Activated naive CD4-positive, alpha-beta T cell treated with anti-CD3 and anti-CD28 coated beads for 36 hours (primary cell): ENCODE data around the gene THRAP3. TPM values are rescaled to one million over a fixed set of nuclear protein-coding genes. Genes with fewer than 3 reads are reported as not detected.
"Not testable (repeated sequence)": the region's sequence is repeated elsewhere in the genome, so short reads cannot be mapped to it uniquely, and the experiment has no call there.

Experiments
- CTCF ChIA-PET: fragments of 350-600 bp; sonication (Branson Sonifier 250); formaldehyde crosslinking; loops from one replicate; lab custom pipeline; 2021; ENCODE audit warnings: antibody characterized with exemption; lab: Charles Lee
- DNase-seq: peaks from one replicate; pipeline ENCODE4 v3.0.0-alpha.2; 2020
- H3K27ac Mint-ChIP-seq: one replicate; pipeline ENCODE4 v1.8.0; 2021; ENCODE audit warnings: mild to moderate bottlenecking, mixed read lengths
- H3K27me3 Mint-ChIP-seq: one replicate; pipeline ENCODE4 v1.8.0; 2021; ENCODE audit warnings: low read depth, mixed read lengths
- H3K36me3 Mint-ChIP-seq: one replicate; pipeline ENCODE4 v1.8.0; 2021; ENCODE audit warnings: low read depth, mixed read lengths
- H3K4me1 Mint-ChIP-seq: one replicate; pipeline ENCODE4 v1.8.0; 2021; ENCODE audit warnings: low read depth, mixed read lengths
- H3K4me3 Mint-ChIP-seq: one replicate; pipeline ENCODE4 v1.8.0; 2021; ENCODE audit warnings: mild to moderate bottlenecking, moderate library complexity, mixed read lengths
- H3K9me3 Mint-ChIP-seq: one replicate; pipeline ENCODE4 v1.8.0; 2021; ENCODE audit warnings: mixed read lengths
- intact Hi-C: fragments of 100-400 bp; cut with micrococcal nuclease; formaldehyde crosslinking; loops from one replicate; pipeline ENCODE4 v1.15.1; 2023
- total RNA-seq, 2 experiments: library from RNA; stranded (reverse); gene quantifications; one replicate each; pipeline ENCODE4 v1.2.3, GENCODE V29; 2021

Gene THRAP3
- total RNA-seq, 2 experiments from 2014 or later = 128 to 133 TPM

DNA sequence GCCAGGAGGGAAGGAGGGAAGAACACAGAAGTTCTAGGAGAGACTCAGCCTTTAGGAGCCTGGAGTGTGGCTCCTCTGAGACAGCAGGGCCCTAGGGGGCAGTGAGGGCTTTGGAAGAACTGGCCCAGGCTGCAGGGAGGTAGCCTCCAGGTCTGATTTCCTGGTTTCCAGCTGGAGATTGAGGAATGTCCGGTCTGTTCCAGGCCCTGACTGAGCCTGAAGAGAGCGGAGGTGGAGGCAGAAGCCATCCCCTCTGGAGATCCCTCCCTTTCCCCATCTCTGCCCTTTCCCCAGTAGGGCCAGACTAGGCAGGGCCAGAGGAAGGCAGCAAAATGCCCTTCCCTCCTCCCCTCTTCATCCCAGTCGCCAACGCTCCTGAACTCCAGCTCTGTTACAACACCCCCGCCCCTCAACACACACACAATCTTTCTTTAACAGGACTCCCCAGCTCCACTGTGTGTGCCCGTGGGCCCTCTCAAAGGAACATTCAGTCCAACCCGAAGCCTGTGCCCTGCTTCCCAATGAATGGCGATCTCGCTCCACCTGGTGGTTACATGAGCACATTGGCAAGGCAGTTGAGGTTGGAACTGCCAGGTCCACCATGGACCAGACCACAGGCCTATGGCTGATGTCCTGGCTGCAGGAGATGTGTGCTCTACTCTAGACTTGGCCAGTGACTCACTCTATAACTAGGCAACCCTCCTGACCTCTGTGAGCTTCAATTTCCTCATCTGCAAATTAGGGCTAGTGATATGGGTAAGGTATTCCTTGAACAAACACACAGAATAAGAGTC lies 36.2 kb upstream of the THRAP3 start:
- H3K4me1 Mint-ChIP-seq = peaks cover 4% of the 10 kb centered on the region
- no peaks in the 10 kb centered on the region for H3K9me3 Mint-ChIP-seq
- H3K36me3 Mint-ChIP-seq = no peaks in the 10 kb centered on the region
- CTCF ChIA-PET = interaction anchor here (0.5 to 5.2 kb wide), 41 partner anchors 9 to 415 kb away, joined by 3 to 89 read pairs (median 5); partner anchors contain the start of genes THRAP3 and TRAPPC3
- H3K27ac Mint-ChIP-seq = peak overlapping the region; percentile 41
- DNase-seq = peak; percentile 92
- H3K4me3 Mint-ChIP-seq = no peak overlapping the region
- no peaks in the 10 kb centered on the region for H3K27me3 Mint-ChIP-seq
- intact Hi-C loops = loop anchor here (1.0 kb wide), 4 partner anchors 33 to 97 kb away; partner anchors contain the start of gene TRAPPC3

DNA sequence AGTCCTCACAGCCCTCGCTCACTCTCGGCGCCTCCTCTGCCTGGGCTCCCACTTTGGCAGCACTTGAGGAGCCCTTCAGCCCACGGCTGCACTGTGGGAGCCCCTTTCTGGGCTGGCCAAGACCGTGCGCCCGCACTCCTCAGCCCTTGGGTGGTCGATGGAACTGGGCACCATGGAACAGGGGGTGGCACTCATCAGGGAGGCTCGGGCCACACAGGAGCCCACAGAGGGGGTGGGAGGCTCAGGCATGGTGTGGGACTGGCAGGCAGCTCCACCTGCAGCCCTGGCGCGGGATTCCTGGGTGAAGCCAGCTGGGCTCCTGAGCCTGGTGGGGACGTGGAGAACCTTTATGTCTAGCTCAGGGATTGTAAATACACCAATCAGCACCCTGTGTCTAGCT lies 27.4 kb upstream of the THRAP3 start:
- H3K9me3 Mint-ChIP-seq, intact Hi-C loops, DNase-seq, H3K4me1 Mint-ChIP-seq, H3K27ac Mint-ChIP-seq, H3K4me3 Mint-ChIP-seq, H3K27me3 Mint-ChIP-seq, H3K36me3 Mint-ChIP-seq: not testable (repeated sequence)
- CTCF ChIA-PET = interaction anchor here (1.1 kb wide), 2 partner anchors 9 to 47 kb away, joined by 3 to 4 read pairs; partner anchors contain the start of gene TRAPPC3

DNA sequence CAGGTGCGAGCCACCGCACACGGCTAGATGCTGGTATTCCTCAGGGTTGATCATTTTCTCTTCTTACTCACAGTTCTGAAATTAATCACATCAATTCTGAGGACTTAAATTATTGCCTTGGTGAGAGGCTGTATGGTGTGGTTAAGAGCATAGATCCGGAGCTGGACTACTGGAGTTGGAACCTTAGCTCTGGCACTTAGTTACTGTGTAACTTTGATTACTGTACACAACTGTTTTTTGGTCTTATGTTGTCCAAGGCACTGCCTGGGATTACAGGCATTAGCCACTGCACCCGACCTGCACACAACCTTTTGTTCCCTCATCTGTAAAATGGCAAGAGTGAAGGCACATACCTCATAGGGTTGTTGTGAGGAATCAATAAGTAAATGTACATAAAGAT lies 25.6 kb upstream of the THRAP3 start:
- no peaks in the 10 kb centered on the region for H3K9me3 Mint-ChIP-seq
- H3K4me3 Mint-ChIP-seq = no peak overlapping the region
- no peaks in the 10 kb centered on the region for H3K27me3 Mint-ChIP-seq
- no peak for DNase-seq
- H3K4me1 Mint-ChIP-seq = no peaks in the 10 kb centered on the region
- H3K36me3 Mint-ChIP-seq = no peaks in the 10 kb centered on the region
- intact Hi-C loops = no loop called here
- CTCF ChIA-PET = no interaction called here
- no peak overlapping the region for H3K27ac Mint-ChIP-seq

DNA sequence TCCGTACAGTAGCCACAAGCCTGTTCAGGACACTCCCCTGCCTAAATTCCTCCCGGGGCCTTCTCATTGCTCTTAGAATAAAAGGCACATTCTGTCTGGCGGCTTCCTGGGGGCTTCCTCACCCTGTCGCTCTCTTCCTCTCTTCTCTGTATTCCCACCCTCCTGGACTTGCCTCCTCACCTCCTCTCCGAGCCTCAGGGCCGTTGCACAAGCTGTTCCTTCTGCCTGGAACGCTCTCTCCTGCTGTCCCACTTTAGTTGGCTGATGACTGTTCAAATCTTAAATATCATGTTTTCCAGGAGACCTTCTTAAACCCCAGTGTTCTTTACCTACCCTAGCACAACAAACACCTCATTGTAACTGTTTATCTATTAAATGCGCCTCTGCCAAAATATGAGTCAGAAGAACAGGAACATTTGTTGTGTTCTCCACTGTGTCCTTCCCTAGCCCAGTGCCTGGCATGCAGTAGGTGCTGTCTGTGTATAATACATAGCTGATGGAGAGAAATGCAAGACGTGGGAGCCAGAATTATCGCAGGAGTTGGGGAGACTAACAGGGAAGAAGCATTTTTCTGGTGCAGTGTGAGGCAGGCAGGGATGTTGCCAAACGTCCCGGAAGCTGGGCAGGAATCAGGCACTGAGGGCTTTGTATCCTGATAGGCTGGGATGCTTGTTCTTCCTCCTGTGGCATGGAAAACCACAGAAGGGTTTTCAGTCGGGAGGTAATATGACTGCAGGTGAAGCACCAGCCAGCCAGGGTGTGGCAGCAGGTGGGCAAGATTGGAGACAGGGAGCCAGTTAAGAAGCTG lies 24.1 kb upstream of the THRAP3 start:
- no peak for DNase-seq
- Mint-ChIP-seq H3K9me3 (no peaks in the 10 kb centered on the region), H3K4me3 (no peak overlapping the region), H3K4me1 (peaks cover under 1% of the 10 kb centered on the region), H3K27ac (no peak overlapping the region), H3K36me3 (no peaks in the 10 kb centered on the region), H3K27me3 (no peaks in the 10 kb centered on the region)
- intact Hi-C loops = no loop called here
- CTCF ChIA-PET = interaction anchor here (0.6 kb wide), 1 partner anchor 189 kb away, joined by 3 read pairs; no protein-coding TSS in a partner anchor

DNA sequence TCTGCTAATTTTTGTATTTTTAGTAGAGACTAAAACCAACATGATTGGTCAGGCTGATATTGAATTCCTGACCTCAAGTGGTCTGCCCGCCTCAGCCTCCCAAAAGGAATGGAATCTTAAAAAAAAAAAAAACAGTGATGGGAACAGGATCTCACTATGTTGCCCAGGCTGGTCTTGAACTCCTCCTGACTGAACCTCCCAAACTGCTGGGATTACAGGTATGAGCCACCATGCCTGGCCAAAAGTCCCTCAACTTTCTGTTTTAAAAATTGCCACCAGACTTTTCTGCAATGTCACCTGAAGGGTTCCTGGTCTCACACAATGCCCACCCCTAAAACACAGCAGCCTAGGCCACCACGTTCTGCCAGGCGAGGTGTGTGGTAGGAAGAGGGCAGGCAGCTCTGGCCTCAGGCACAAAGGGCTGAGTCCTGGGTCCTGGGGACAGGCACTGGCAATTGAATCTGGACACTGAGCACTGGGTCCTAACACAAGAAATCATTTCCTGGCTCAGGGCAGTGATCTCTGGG lies 21.2 kb upstream of the THRAP3 start:
- CTCF ChIA-PET = interaction anchor here (1.3 kb wide), 1 partner anchor 15 kb away, joined by 4 read pairs; no protein-coding TSS in a partner anchor
- Mint-ChIP-seq H3K4me3 (no peak overlapping the region), H3K27me3 (no peaks in the 10 kb centered on the region), H3K9me3 (no peaks in the 10 kb centered on the region), H3K27ac (no peak overlapping the region), H3K36me3 (no peaks in the 10 kb centered on the region), H3K4me1 (peaks cover 15% of the 10 kb centered on the region)
- intact Hi-C loops = no loop called here
- DNase-seq = no peak

DNA sequence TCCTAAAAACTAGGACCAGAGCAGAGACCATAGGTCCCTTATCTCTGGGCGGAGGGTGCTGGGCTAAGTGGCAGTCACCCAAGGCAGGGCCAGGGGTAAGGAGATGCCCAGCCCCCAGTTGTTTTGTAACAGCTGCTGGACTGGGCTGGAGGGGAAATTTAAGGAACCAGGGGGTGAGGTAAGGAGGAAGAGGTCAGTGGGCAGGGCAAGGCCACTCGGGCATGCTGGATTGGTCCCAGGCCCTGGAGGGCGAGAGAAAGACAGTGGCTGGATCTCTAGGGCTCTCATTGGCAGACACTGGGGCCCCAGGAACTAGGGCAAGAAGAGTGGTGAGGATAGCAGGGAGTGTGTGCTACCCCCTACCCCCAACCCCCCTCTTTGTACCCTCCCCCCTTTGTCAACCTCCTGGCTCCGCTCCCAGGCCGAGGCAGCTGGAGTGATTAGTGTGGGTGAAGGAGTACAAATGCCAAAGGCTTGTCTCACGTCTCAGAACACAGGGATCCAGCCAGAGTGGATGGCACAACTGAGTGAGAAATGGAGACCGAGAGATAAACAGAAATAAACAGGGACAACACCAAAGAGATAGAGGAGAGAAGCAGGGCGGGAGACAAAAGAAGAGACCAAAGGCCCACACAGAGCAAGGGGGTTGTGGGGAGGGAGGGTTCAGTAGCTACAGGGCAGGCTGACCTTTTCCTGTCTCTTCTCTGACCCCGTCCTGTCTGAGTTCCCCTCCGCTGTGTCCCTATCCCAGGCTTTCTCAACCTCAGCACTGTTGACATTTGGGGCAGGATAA lies 20.5 kb upstream of the THRAP3 start:
- CTCF ChIA-PET = interaction anchor here (1.3 kb wide), 1 partner anchor 16 kb away, joined by 4 read pairs; no protein-coding TSS in a partner anchor
- Mint-ChIP-seq H3K4me1 (peaks cover 15% of the 10 kb centered on the region), H3K27ac (no peak overlapping the region), H3K27me3 (no peaks in the 10 kb centered on the region), H3K9me3 (no peaks in the 10 kb centered on the region), H3K4me3 (no peak overlapping the region), H3K36me3 (no peaks in the 10 kb centered on the region)
- DNase-seq = no peak
- intact Hi-C loops = no loop called here

DNA sequence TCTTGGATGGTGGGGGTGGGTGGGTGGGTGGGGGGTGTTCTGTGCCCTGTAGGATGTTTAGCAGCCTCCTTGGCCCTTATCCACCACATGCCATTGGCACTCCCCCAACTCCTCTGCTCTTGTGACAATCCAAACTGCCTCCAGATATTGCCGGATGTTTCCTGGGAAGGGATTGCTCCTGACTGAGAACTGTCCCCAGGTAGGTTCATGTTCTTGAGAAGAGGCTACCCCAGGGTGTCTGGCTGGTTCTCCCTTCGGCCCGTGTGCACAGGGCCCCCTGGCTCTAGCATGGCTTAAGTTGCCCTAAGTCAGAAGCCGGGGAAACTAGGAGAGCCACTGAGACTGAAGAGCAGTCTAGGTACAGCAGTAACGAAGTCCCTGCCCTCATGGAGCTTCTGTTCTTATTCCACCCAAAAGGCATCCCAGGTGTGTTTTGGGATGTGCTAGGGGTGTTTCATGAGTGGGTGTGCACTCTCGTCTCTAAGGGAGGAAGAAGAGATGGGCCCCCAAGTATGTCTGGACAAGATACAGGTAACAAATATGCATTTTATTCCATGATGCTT lies 19.8 kb upstream of the THRAP3 start:
- intact Hi-C loops = no loop called here
- Mint-ChIP-seq H3K36me3 (no peaks in the 10 kb centered on the region), H3K27me3 (no peaks in the 10 kb centered on the region), H3K4me3 (no peak overlapping the region), H3K9me3 (no peaks in the 10 kb centered on the region), H3K27ac (no peak overlapping the region), H3K4me1 (peaks cover 15% of the 10 kb centered on the region)
- CTCF ChIA-PET = no interaction called here
- no peak for DNase-seq

DNA sequence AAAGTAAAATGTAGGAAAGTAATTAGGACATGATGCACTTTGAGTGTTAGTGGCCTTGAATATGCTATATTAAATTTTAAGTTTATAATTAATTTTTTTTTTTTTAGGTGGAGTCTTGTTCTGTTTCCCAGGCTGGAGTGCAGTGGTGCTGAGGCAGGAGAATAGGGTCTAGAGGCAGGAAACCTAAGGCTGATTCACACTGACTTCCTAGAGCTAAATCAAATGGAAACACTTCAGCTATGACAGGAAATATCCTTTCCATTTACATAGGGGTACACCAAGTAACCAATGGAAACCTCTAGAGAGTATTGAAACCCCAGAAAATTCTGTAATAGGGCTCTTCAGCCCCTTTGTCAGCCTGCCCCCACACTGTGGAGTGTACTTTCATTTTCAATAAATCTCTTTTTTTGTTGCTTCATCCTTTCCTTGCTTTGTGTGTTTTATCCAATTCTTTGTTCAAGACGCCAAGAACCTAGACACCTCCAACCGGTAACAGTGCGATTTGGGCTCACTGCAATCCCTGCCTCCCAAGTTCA lies 17.9 kb upstream of the THRAP3 start:
- DNase-seq = no peak
- no peaks in the 10 kb centered on the region for H3K27me3 Mint-ChIP-seq
- no peaks in the 10 kb centered on the region for H3K36me3 Mint-ChIP-seq
- H3K27ac Mint-ChIP-seq = peak overlapping the region; percentile 70
- no peak overlapping the region for H3K4me3 Mint-ChIP-seq
- H3K9me3 Mint-ChIP-seq = no peaks in the 10 kb centered on the region
- CTCF ChIA-PET = interaction anchor here (0.6 to 1.3 kb wide), 4 partner anchors 18 to 156 kb away, joined by 3 to 6 read pairs (median 4); partner anchors contain the start of gene TRAPPC3
- peaks cover 15% of the 10 kb centered on the region for H3K4me1 Mint-ChIP-seq
- intact Hi-C loops = loop anchor here (5.0 kb wide), 1 partner anchor 81 kb away; no protein-coding TSS in a partner anchor

DNA sequence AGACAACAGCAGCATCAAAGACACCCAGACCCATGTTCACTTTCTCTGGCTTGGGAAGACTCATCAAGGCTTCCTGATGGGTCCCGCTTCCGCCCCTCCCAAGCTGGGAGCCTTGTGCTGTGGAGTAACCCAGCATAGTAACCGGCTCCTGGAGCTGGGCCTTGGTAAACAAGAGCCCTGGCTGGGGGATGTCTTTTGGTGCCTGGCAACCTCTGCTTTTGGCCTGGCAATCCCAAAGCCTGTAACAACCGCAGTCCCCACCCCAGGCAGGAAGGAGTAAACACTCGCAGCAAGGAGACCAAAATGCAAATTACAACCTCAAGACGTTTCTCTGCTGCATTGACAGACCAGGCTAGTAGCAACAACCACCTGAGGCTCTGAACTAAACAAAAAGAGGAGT lies 16.9 kb upstream of the THRAP3 start:
- no peaks in the 10 kb centered on the region for H3K36me3 Mint-ChIP-seq
- H3K9me3 Mint-ChIP-seq = no peaks in the 10 kb centered on the region
- no peak overlapping the region for H3K27ac Mint-ChIP-seq
- intact Hi-C loops = loop anchor here (5.0 kb wide), 1 partner anchor 80 kb away; no protein-coding TSS in a partner anchor
- H3K4me3 Mint-ChIP-seq = no peak overlapping the region
- CTCF ChIA-PET = interaction anchor here (0.6 to 0.9 kb wide), 3 partner anchors 58 to 217 kb away, joined by 3 to 6 read pairs (median 3); partner anchors contain the start of gene TRAPPC3
- no peaks in the 10 kb centered on the region for H3K27me3 Mint-ChIP-seq
- no peak for DNase-seq
- peaks cover 15% of the 10 kb centered on the region for H3K4me1 Mint-ChIP-seq

DNA sequence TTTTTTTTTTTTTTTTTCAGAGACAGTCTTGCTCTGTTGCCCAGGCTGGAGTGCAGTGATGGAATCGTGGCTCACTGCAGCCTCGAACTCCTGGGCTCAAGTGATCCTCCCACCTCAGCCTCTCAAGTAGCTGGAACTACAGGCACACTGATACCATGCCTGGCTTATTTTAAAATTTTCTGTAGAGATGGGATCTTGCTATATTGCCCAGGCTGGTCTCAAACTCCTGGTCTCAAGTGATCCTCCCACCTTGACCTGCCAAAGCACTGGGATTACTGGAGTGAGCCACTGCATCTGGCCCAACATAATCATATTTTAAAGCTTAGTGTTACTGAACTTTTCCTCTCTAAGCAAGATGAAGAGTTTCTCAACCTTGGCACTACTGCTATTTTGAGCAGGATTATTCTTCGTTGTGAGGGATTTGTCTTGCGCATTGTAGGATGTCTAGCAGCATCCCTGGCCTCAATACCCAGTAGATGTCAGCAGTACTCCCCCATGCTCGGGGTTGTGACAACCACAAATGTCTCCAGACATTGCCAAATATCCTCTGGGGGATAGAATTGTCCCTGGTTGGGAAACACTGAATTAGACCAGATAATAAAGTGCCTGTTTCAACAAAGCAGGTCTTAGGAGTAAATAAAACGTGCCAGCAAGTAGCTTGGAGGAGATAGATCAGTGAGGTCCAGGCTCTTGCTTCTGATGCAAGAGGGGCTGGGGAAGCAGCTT lies 15.1 kb upstream of the THRAP3 start:
- intact Hi-C loops = loop anchor here (5.0 kb wide), 1 partner anchor 78 kb away; no protein-coding TSS in a partner anchor
- H3K4me1 Mint-ChIP-seq = peaks cover 15% of the 10 kb centered on the region
- no peak overlapping the region for H3K27ac Mint-ChIP-seq
- H3K36me3 Mint-ChIP-seq = no peaks in the 10 kb centered on the region
- H3K4me3 Mint-ChIP-seq = no peak overlapping the region
- no peaks in the 10 kb centered on the region for H3K27me3 Mint-ChIP-seq
- no peak for DNase-seq
- no peaks in the 10 kb centered on the region for H3K9me3 Mint-ChIP-seq
- CTCF ChIA-PET = no interaction called here
